HCT116 (cell line): ENCODE data around the gene SYCE3. TPM values are rescaled to one million over a fixed set of nuclear protein-coding genes. Genes with fewer than 3 reads are reported as not detected.

Source experiments
- ATAC-seq: fragments of 200-7000 bp; cut with Tn5 transposase; 2 replicates; pipeline ENCODE4 v1.9.1; 2020; ENCODE audit warnings: mild to moderate bottlenecking, moderate library complexity
- BruUV-seq: library from RNA; stranded (reverse); fragments of 400-500 nt; replicated peaks from 2 replicates; lab custom pipeline; 2021; lab: Mats Ljungman, UMichigan
- CTCF ChIA-PET: fragments of 300-600 bp; sonication (Branson Sonifier 250); formaldehyde crosslinking; loops from one replicate; lab custom pipeline; 2021; ENCODE audit warnings: antibody characterized with exemption; lab: Charles Lee
- POLR2A ChIA-PET: fragments of 300-600, 350-600 bp; sonication (Branson Sonifier 250); formaldehyde crosslinking; loops from one replicate; lab custom pipeline; 2021; ENCODE audit warnings: antibody characterized with exemption; lab: Charles Lee
- RAD21 ChIA-PET, 2 experiments: fragments of 300-600 bp; sonication (Branson Sonifier 250); formaldehyde crosslinking; loops; one replicate each; lab custom pipeline; 2023; ENCODE audit warnings: low total read pairs in 2 of 2; ENCODE audit not compliant: uncharacterized antibody in 2 of 2, unreplicated experiment in 2 of 2, low non-redundant PET in 1 of 2; lab: Charles Lee
- DNase-seq: peaks from one replicate; pipeline ENCODE4 v3.0.0-alpha.2; 2010; ENCODE audit warnings: low read depth, low spot score
- H2AFZ ChIP-seq: fragments of 200-600 bp; shearing (Covaris generic), sonication (generic); 2 replicates; pipeline ENCODE4 v1.6.1; 2017; ENCODE audit warnings: low read depth, mixed run types, mixed read lengths, antibody characterized with exemption, low read length; ENCODE audit not compliant: poor library complexity, severe bottlenecking
- H3K27ac ChIP-seq: 2 replicates; pipeline ENCODE4 v1.5.1; 2012; ENCODE audit warnings: low read depth, low read length
- H3K27me3 ChIP-seq: fragments of 200-600 bp; sonication (generic); 2 replicates; pipeline ENCODE4 v1.6.1; 2016; ENCODE audit warnings: mixed run types, low read length, mixed read lengths; ENCODE audit not compliant: insufficient read depth
- H3K36me3 ChIP-seq, 2 experiments: fragments of 200-500 bp in 1 of 2; fragments of 200-600 bp in 1 of 2; sonication (Bioruptor generic) in 1 of 2; sonication (generic) in 1 of 2; 2 replicates each; pipeline versions ENCODE4 v1.5.1 to v1.6.1; 2014 to 2016; ENCODE audit warnings: low read length in 2 of 2, inconsistent platforms in 1 of 2, mixed read lengths in 1 of 2, mixed run types in 1 of 2; ENCODE audit not compliant: insufficient read depth in 2 of 2, control insufficient read depth in 1 of 2
- H3K4me1 ChIP-seq, 2 experiments: fragments of 200-600 bp in 1 of 2; sonication (generic) in 1 of 2; 2 replicates each; pipeline versions ENCODE4 v1.5.1 to v1.6.1; 2012 to 2017; ENCODE audit warnings: low read length in 2 of 2, inconsistent platforms in 1 of 2, mild to moderate bottlenecking in 1 of 2, mixed read lengths in 1 of 2, mixed run types in 1 of 2, moderate library complexity in 1 of 2; ENCODE audit not compliant: insufficient read depth in 2 of 2, control insufficient read depth in 1 of 2
- H3K4me2 ChIP-seq: fragments of 200-600 bp; sonication (generic); 2 replicates; pipeline ENCODE4 v1.6.1; 2017; ENCODE audit warnings: mixed run types, low read length, mixed read lengths
- H3K4me3 ChIP-seq, 2 experiments: fragments of 200-600 bp in 1 of 2; sonication (generic) in 1 of 2; replicated peaks in 1 of 2; 2 replicates each; pipeline ENCODE4 v1.5.1; 2011 to 2016; ENCODE audit warnings: low read length in 2 of 2, control low read depth in 1 of 2, low read depth in 1 of 2, mild to moderate bottlenecking in 1 of 2, mixed read lengths in 1 of 2, mixed run types in 1 of 2
- H3K79me2 ChIP-seq: fragments of 200-600 bp; sonication (generic); 2 replicates; pipeline ENCODE4 v1.6.1; 2017; ENCODE audit warnings: mild to moderate bottlenecking, mixed run types, low read length, moderate library complexity, mixed read lengths; ENCODE audit not compliant: insufficient read depth
- H3K9ac ChIP-seq: fragments of 200-600 bp; sonication (generic); 2 replicates; pipeline ENCODE4 v1.6.1; 2016; ENCODE audit warnings: low read length, mixed read lengths
- H3K9me2 ChIP-seq: fragments of 200-600 bp; sonication (generic), shearing (Covaris generic); 2 replicates; pipeline ENCODE4 v1.6.1; 2017; ENCODE audit warnings: mixed run types, mild to moderate bottlenecking, moderate library complexity; ENCODE audit not compliant: insufficient read depth
- H3K9me3 ChIP-seq, 2 experiments: fragments of 200-500 bp in 1 of 2; fragments of 200-600 bp in 1 of 2; sonication (Bioruptor generic) in 1 of 2; sonication (generic) in 1 of 2; 2 replicates each; pipeline ENCODE4 v1.6.1; 2014 to 2017; ENCODE audit warnings: low read length in 2 of 2, mixed read lengths in 2 of 2, inconsistent platforms in 1 of 2, low read depth in 1 of 2, mild to moderate bottlenecking in 1 of 2, mixed run types in 1 of 2, moderate library complexity in 1 of 2; ENCODE audit not compliant: control insufficient read depth in 1 of 2, insufficient read depth in 1 of 2
- H4K20me1 ChIP-seq: fragments of 200-600 bp; sonication (generic), shearing (Covaris generic); 2 replicates; pipeline ENCODE4 v1.6.1; 2017; ENCODE audit warnings: mixed run types, mild to moderate bottlenecking, moderate library complexity; ENCODE audit not compliant: insufficient read depth
- ATF3 ChIP-seq: IDR thresholded peaks from 2 replicates; pipeline ENCODE4 v1.6.1; 2012
- CBX3 ChIP-seq: IDR thresholded peaks from 2 replicates; pipeline ENCODE4 v1.6.1; 2012; ENCODE audit warnings: low read depth
- MAX ChIP-seq: IDR thresholded peaks from 2 replicates; pipeline ENCODE4 v1.6.1; 2012
- POLR2A ChIP-seq: IDR thresholded peaks from 2 replicates; pipeline ENCODE4 v1.7.0; 2011; ENCODE audit warnings: borderline replicate concordance; ENCODE audit not compliant: insufficient read depth, insufficient read length; ENCODE audit errors: extremely low read depth
- RAD21 ChIP-seq: IDR thresholded peaks from 2 replicates; pipeline ENCODE4 v1.6.1; 2012; ENCODE audit warnings: low read depth, mild to moderate bottlenecking
- YY1 ChIP-seq: IDR thresholded peaks from 2 replicates; pipeline ENCODE4 v1.6.1; 2011; ENCODE audit warnings: low read length, low read depth, moderate library complexity, mild to moderate bottlenecking; ENCODE audit not compliant: insufficient replicate concordance; ENCODE audit errors: extremely low read depth
- intact Hi-C: fragments of 100-400 bp; cut with micrococcal nuclease; formaldehyde crosslinking; loops from 2 replicates; pipeline ENCODE4 v1.10.0; 2022
- total RNA-seq: library from RNA; stranded (reverse); gene quantifications from one replicate; pipeline ENCODE4 v1.2.1, GENCODE V29; 2021; ENCODE audit not compliant: unreplicated experiment
- TF ChIP-seq, protein P1 (sequence below), 3 experiments: fragments of 200-600 bp in 1 of 3; sonication (generic) in 1 of 3; IDR thresholded peaks in 2 of 3; conservative IDR thresholded peaks in 1 of 3; 2 replicates each; pipeline ENCODE4 v1.5.1; 2012 to 2017; ENCODE audit warnings: low read depth in 2 of 3, low read length in 2 of 3, antibody characterized with exemption in 1 of 3, borderline replicate concordance in 1 of 3, control low read depth in 1 of 3, mild to moderate bottlenecking in 1 of 3, mixed read lengths in 1 of 3, mixed run types in 1 of 3, moderate library complexity in 1 of 3; ENCODE audit not compliant: insufficient read depth in 1 of 3
- TF ChIP-seq, protein P2 (sequence below): IDR thresholded peaks from 2 replicates; pipeline ENCODE4 v1.6.1; 2011; ENCODE audit warnings: mild to moderate bottlenecking, low read length, moderate library complexity; ENCODE audit not compliant: insufficient replicate concordance; ENCODE audit errors: extremely low read depth
- TF ChIP-seq, protein P3 (sequence below): IDR thresholded peaks from 2 replicates; pipeline ENCODE4 v1.6.1; 2012; ENCODE audit warnings: low read depth

SYCE3 gene
- total RNA-seq, 1 experiment from 2014 or later = not detected

DNA sequence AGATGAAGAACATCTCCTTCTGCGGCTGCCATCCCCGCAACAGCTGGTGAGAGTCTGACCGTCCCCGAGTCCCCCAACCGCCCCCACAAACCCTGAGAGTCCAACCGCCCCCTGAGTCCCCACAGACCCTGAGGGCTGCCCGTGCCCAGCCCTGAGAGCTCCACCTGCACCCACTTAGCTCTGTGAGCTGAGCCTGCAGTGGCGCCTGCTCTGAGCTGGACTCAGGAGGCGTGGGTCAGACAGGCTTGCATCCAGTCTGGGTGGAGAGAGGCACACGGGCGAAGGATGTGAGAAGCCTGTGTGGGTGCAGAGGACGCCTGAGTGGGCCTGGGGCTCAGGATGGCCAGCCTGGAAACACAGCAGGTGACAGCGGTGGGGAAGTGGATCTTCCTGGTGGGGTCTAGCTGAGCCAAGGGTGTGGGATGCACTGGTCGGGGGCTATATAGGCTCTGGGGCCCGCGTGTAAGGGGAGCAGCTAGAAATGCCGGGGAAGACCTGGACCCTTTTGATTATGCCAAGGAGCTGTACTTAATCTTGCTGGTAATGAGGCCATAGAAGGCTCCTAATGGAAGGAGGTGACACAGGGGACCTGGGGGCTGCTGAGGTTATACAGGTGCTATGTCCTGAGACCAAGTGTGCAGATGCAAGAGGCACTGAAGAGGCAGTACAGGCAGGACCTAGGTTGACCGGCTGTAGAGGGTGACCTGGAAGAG, 44.4 kb upstream of the SYCE3 start:
- DNase-seq = no peak
- no peaks in the 10 kb centered on the region for H3K79me2 ChIP-seq
- no peaks in the 10 kb centered on the region for H4K20me1 ChIP-seq
- H3K9me3 ChIP-seq = no peaks in the 10 kb centered on the region
- TF ChIP-seq ATF3 (no peak), CBX3 (no peak), RAD21 (no peak), MAX (no peak), POLR2A (no peak), YY1 (no peak)
- TF ChIP-seq, protein P1, sequence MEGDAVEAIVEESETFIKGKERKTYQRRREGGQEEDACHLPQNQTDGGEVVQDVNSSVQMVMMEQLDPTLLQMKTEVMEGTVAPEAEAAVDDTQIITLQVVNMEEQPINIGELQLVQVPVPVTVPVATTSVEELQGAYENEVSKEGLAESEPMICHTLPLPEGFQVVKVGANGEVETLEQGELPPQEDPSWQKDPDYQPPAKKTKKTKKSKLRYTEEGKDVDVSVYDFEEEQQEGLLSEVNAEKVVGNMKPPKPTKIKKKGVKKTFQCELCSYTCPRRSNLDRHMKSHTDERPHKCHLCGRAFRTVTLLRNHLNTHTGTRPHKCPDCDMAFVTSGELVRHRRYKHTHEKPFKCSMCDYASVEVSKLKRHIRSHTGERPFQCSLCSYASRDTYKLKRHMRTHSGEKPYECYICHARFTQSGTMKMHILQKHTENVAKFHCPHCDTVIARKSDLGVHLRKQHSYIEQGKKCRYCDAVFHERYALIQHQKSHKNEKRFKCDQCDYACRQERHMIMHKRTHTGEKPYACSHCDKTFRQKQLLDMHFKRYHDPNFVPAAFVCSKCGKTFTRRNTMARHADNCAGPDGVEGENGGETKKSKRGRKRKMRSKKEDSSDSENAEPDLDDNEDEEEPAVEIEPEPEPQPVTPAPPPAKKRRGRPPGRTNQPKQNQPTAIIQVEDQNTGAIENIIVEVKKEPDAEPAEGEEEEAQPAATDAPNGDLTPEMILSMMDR (IDR thresholded peaks at IDR 0.05 in 2 of 3, conservative IDR thresholded peaks at IDR 0.05 in 1 of 3; ENCODE audit: borderline replicate concordance in 1 of 3, insufficient read depth in 1 of 3, low read depth in 2 of 3, low read length in 2 of 3) = no peak
- TF ChIP-seq, protein P2, sequence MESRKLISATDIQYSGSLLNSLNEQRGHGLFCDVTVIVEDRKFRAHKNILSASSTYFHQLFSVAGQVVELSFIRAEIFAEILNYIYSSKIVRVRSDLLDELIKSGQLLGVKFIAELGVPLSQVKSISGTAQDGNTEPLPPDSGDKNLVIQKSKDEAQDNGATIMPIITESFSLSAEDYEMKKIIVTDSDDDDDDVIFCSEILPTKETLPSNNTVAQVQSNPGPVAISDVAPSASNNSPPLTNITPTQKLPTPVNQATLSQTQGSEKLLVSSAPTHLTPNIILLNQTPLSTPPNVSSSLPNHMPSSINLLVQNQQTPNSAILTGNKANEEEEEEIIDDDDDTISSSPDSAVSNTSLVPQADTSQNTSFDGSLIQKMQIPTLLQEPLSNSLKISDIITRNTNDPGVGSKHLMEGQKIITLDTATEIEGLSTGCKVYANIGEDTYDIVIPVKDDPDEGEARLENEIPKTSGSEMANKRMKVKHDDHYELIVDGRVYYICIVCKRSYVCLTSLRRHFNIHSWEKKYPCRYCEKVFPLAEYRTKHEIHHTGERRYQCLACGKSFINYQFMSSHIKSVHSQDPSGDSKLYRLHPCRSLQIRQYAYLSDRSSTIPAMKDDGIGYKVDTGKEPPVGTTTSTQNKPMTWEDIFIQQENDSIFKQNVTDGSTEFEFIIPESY = no peak
- TF ChIP-seq, protein P3, sequence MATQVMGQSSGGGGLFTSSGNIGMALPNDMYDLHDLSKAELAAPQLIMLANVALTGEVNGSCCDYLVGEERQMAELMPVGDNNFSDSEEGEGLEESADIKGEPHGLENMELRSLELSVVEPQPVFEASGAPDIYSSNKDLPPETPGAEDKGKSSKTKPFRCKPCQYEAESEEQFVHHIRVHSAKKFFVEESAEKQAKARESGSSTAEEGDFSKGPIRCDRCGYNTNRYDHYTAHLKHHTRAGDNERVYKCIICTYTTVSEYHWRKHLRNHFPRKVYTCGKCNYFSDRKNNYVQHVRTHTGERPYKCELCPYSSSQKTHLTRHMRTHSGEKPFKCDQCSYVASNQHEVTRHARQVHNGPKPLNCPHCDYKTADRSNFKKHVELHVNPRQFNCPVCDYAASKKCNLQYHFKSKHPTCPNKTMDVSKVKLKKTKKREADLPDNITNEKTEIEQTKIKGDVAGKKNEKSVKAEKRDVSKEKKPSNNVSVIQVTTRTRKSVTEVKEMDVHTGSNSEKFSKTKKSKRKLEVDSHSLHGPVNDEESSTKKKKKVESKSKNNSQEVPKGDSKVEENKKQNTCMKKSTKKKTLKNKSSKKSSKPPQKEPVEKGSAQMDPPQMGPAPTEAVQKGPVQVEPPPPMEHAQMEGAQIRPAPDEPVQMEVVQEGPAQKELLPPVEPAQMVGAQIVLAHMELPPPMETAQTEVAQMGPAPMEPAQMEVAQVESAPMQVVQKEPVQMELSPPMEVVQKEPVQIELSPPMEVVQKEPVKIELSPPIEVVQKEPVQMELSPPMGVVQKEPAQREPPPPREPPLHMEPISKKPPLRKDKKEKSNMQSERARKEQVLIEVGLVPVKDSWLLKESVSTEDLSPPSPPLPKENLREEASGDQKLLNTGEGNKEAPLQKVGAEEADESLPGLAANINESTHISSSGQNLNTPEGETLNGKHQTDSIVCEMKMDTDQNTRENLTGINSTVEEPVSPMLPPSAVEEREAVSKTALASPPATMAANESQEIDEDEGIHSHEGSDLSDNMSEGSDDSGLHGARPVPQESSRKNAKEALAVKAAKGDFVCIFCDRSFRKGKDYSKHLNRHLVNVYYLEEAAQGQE = no peak
- H2AFZ ChIP-seq = no peak overlapping the region
- no peak overlapping the region for H3K27ac ChIP-seq
- no TSS peak for BruUV-seq
- no peaks in the 10 kb centered on the region for H3K36me3 ChIP-seq
- POLR2A ChIA-PET = no interaction called here
- H3K9me2 ChIP-seq = no peaks in the 10 kb centered on the region
- no peak for ATAC-seq
- H3K9ac ChIP-seq = no peak overlapping the region
- H3K4me2 ChIP-seq = no peak overlapping the region
- intact Hi-C loops = no loop called here
- H3K4me3 ChIP-seq = no peak overlapping the region
- no peaks in the 10 kb centered on the region for H3K27me3 ChIP-seq
- peaks cover 0 to under 1% of the 10 kb centered on the region in 2 experiments; a peak in 2 of 4 replicates for H3K4me1 ChIP-seq
- CTCF ChIA-PET = interaction anchor here (1.2 kb wide), 1 partner anchor 13 kb away, joined by 4 read pairs; no protein-coding TSS in a partner anchor
- RAD21 ChIA-PET = no interaction called here
